Astrocyte of the cerebellum (primary cell): Measurements from ENCODE around the gene KRT81.
A peak's percentile ranks its signal among the peaks of the same experiment; 100 is the strongest.
"Not testable (repeated sequence)": the region's sequence is repeated elsewhere in the genome, so short reads cannot be mapped to it uniquely, and the experiment has no call there.

ENCODE experiments used
- DNase-seq: peaks from one replicate; pipeline ENCODE4 v3.0.0-alpha.2; 2011; ENCODE audit warnings: low read depth
- H3K4me3 ChIP-seq: 2 replicates; pipeline ENCODE4 v1.5.1; 2011; ENCODE audit warnings: mild to moderate bottlenecking, low read depth, low read length, moderate library complexity
- CTCF ChIP-seq: IDR thresholded peaks from 2 replicates; pipeline ENCODE4 v1.5.1; 2012; ENCODE audit warnings: low read length, low read depth, moderate library complexity, mild to moderate bottlenecking; ENCODE audit errors: missing control alignments
- in situ Hi-C: cut with HindIII; loops from 2 replicates; pipeline ENCODE4 v1.10.0; 2017; ENCODE audit warnings: low sequenced_read_pairs

The KRT81 gene

DNA sequence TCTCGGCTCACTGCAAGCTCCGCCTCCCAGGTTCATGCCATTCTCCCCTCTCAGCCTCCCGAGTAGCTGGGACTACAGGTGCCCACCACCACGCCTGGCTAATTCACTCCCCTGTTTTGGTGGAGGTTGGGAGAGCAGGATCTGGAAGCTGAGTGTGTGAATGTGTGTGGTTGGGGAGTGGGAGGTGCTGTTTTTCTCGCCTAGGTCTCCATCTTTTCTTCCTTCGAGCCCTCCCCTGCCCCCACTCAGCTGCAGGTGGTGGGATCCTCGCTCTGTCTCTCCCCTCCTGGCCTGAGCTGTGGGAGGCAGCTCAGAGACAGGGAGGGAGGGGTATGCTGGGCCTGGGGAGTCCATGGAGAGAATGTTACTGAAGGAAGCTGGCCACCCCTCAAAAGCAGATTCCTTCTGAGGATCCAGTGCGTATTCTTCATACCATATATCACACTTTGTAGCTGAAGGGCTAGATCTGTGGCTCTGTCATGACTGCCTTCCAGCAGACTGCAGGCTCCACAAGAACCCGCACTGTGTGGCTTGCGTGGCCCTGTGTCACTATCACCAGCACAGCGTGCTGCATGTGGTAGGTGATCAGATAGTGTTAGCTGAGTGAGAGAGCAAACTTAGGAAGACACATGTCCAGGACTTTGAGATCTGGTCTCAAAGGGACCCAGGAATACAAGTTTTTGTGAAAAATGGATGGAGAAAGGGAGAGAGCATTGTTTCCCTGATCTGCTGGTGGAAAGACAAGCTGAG is 27.1 kb upstream of the KRT81 start:
- TF ChIP-seq CTCF: no peak
- in situ Hi-C loops: no loop called here
- no peak for DNase-seq
- no peak overlapping the region for H3K4me3 ChIP-seq

GRCh38 chr12:52317468-52318052 is 26.2 kb upstream of the KRT81 start:
- no peak for DNase-seq
- no peak overlapping the region for H3K4me3 ChIP-seq
- no peak for TF ChIP-seq CTCF
- in situ Hi-C loops: no loop called here

GRCh38 chr12:52316701-52317100 is 25.4 kb upstream of the KRT81 start:
- DNase-seq: no peak
- no peak overlapping the region for H3K4me3 ChIP-seq
- in situ Hi-C loops: no loop called here
- no peak for TF ChIP-seq CTCF

GRCh38 chr12:52316290-52316689 is 25.0 kb upstream of the KRT81 start:
- in situ Hi-C loops: no loop called here
- H3K4me3 ChIP-seq: no peak overlapping the region
- no peak for DNase-seq
- TF ChIP-seq CTCF: no peak

- peak; percentile 29 for TF ChIP-seq CTCF
- DNase-seq, H3K4me3 ChIP-seq, in situ Hi-C loops: not testable (repeated sequence)
Measured at GRCh38 chr12:52315721-52316120, 24.4 kb upstream of the KRT81 start.

DNA sequence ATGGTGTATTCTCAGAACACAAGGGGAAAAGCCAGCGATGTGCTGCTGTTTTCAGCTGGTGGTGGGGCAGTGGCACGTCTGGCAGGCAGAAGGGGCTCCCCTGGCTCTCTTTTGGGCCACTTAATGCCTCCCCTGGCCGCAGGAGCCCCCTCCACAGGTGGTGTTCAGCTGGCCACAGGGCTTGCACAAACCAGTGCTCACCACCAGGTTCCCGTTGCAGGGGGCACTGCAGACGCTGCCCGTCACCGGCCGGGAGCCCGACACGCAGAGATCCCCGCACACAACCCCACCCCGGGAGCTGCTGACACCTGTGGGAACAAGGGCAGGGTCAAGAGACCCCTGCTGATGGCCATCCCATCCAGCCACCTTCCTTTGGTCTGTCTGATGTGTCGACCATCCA is 23.2 kb upstream of the KRT81 start:
- no peak for DNase-seq
- in situ Hi-C loops: no loop called here
- H3K4me3 ChIP-seq: no peak overlapping the region
- no peak for TF ChIP-seq CTCF
